ENCODE measurements around the gene AGAP1.

GRCh38 chr2:235911125-235911524, 417.3 kb downstream of the AGAP1 start:
- TF ChIP-seq, protein P1, sequence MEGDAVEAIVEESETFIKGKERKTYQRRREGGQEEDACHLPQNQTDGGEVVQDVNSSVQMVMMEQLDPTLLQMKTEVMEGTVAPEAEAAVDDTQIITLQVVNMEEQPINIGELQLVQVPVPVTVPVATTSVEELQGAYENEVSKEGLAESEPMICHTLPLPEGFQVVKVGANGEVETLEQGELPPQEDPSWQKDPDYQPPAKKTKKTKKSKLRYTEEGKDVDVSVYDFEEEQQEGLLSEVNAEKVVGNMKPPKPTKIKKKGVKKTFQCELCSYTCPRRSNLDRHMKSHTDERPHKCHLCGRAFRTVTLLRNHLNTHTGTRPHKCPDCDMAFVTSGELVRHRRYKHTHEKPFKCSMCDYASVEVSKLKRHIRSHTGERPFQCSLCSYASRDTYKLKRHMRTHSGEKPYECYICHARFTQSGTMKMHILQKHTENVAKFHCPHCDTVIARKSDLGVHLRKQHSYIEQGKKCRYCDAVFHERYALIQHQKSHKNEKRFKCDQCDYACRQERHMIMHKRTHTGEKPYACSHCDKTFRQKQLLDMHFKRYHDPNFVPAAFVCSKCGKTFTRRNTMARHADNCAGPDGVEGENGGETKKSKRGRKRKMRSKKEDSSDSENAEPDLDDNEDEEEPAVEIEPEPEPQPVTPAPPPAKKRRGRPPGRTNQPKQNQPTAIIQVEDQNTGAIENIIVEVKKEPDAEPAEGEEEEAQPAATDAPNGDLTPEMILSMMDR (IDR thresholded peaks at IDR 0.05) = no peak
- TF ChIP-seq EP300 (IDR thresholded peaks at IDR 0.05) (no peak), POLR2A (IDR thresholded peaks at IDR 0.05) (no peak)

Measured in sigmoid colon (tissue), 4 donors.